Left renal pelvis (tissue), 4 donors: ENCODE data around the gene CTNNBL1. TPM values are rescaled to one million over a fixed set of nuclear protein-coding genes. Genes with fewer than 3 reads are reported as not detected.

Experiments used
- DNase-seq, 4 donors: peaks; one replicate each; pipeline ENCODE4 v3.0.0-alpha.2; 2013; ENCODE audit warnings: low read depth in 4 of 4, low spot score in 3 of 4
- polyA plus RNA-seq, 4 donors: library from polyadenylated mRNA; unstranded; fragments of 120-200 nt; gene quantifications; one replicate each; pipeline ENCODE4 v1.2.1, GENCODE V29; 2013; ENCODE audit not compliant: insufficient read length in 4 of 4

Gene CTNNBL1
- polyA plus RNA-seq, 4 donors: 44.3 to 50.2 (median 48.0) TPM

GRCh38 chr20:37736132-37736531 is 42.3 kb downstream of the CTNNBL1 start:
- no peak for DNase-seq

- no peak for DNase-seq
Observed at GRCh38 chr20:37737826-37738420, 44.1 kb downstream of the CTNNBL1 start.

- no peak for DNase-seq
Observed at GRCh38 chr20:37741055-37741454, 47.2 kb downstream of the CTNNBL1 start.

DNA sequence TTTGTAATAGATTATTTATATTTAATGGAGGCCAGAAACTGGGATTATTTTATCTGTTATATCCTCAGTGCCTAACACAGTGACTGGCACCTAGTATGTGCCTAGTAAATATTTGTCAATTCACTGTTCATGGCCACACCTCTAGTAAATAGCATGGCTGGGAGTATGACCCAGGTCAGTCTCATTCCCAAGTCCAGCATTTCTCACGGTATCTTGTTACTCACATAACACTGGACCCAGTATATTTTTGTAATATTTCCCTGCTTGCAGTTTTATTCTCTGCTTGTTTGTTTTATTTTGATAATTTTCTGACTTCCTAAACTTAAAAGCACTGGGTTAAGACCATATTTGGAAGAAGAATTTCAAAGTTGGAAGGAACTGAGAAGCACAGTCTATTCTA is 47.7 kb downstream of the CTNNBL1 start:
- no peak for DNase-seq

- DNase-seq: no peak
Observed at GRCh38 chr20:37742131-37742530, 48.3 kb downstream of the CTNNBL1 start.

- DNase-seq: no peak
Observed at GRCh38 chr20:37744347-37744746, 50.5 kb downstream of the CTNNBL1 start.

- DNase-seq: no peak
Observed at GRCh38 chr20:37745553-37745952, 51.7 kb downstream of the CTNNBL1 start.

DNA sequence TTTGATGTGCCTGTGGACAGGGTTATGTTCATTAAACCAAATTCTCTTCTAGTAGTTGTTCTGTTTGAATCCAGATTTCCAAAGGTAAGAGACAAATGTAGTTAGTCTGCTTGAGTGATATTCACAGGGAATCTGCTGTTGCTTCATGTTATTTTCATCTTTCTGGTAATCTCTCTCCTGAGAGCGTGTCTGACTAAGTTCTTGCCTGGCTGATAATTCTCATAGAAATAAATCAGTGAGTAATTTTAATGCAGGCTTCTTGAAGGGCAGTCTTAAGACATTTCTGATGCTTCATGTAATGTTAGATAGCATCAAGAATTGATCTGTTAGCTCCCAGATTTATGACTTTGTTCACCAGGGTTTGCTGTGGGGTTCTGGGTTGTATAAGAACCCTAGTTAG is 54.2 kb downstream of the CTNNBL1 start:
- no peak for DNase-seq

DNA sequence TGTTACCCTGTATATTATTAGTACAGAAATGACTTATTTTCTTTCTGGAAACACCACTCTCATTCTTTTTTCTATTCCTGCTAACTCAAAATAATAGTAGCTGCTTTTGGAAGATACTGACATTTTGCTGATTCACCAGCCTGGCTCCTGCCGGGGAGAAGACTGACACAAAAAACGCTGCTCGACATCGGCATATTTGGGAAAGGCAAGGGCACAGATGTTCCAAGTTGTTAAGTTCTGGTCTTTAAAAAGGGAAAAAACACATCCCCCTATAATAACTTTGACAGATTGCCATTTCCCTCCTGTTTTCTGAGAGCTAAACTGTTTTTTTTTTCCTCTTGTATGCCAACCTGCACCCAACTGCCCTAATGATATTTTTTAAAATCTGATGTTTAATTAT is 55.4 kb downstream of the CTNNBL1 start:
- DNase-seq: no peak

- DNase-seq: no peak
Observed at GRCh38 chr20:37749620-37750403, 56.0 kb downstream of the CTNNBL1 start.

DNA sequence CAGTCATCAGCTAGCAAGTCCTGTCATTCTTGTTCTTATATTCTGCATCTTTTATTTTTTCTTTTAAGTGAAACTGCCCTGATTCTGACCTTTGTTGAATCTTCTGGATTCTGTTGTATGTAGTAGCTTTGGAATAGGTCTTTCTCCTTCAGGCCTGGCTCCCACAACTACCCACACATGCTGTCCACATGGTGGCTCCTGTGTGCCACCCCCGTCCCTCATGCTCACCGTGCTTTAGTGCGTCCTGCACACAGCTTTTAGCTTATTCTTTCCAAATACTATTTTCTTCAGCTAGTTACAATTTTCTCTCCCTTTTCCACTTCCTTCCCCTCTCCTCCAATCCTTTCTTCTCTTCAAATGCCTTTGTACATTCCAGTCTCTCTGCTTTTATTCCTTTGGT is 61.8 kb downstream of the CTNNBL1 start:
- DNase-seq: no peak

DNA sequence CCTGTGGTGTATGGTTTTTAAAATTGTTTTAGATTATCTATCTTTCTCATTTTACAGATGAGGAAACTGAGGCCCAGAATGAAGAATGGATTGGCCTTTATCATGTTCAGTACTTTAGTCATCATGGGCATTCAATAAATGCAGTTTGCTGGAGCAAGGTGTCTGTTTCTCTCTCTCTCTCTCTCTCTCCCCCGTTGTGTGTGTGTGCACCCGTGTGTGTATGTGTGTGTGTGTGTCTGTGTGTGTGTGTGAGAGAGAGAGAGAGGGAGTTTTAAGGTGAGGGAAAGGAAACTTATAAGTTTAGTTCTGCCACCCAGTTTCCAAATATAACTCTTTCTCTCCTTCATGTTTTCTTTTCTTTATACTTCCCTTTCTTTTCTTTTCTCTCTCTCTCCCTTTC is 62.4 kb downstream of the CTNNBL1 start:
- no peak for DNase-seq

- no peak for DNase-seq
Observed at GRCh38 chr20:37757550-37757949, 63.7 kb downstream of the CTNNBL1 start.

DNA sequence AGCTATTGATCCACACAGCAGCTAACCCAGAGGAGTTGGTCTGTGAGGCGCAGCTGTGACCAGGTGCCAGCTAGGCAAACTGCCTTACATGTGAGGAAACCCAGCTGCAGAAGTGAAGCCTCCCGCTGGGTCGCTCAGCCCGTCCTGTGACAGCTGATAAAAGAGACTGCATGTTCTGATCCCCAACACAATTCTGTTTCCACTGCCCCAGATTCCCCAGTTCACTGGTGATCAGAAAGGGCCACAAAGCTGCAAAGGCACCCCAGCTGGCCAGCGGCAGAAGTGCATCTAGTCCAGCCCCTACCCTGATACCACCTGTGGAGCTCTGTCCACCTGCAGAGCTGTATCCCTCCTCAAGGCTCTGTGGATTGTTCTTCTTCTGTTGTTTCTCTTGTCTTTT is 64.5 kb downstream of the CTNNBL1 start:
- no peak for DNase-seq

- no peak for DNase-seq
Observed at GRCh38 chr20:37759052-37759553, 65.3 kb downstream of the CTNNBL1 start.

- peak in 1 of 4 donors; percentile 21 for DNase-seq
Observed at GRCh38 chr20:37759761-37760209, 66.0 kb downstream of the CTNNBL1 start.

GRCh38 chr20:37760322-37760721 is 66.5 kb downstream of the CTNNBL1 start:
- DNase-seq: no peak

- no peak for DNase-seq
Observed at GRCh38 chr20:37762716-37763485, 69.1 kb downstream of the CTNNBL1 start.

- DNase-seq: no peak
Observed at GRCh38 chr20:37764333-37764935, 70.6 kb downstream of the CTNNBL1 start.

- DNase-seq: no peak
Observed at GRCh38 chr20:37770908-37771307, 77.1 kb downstream of the CTNNBL1 start.

DNA sequence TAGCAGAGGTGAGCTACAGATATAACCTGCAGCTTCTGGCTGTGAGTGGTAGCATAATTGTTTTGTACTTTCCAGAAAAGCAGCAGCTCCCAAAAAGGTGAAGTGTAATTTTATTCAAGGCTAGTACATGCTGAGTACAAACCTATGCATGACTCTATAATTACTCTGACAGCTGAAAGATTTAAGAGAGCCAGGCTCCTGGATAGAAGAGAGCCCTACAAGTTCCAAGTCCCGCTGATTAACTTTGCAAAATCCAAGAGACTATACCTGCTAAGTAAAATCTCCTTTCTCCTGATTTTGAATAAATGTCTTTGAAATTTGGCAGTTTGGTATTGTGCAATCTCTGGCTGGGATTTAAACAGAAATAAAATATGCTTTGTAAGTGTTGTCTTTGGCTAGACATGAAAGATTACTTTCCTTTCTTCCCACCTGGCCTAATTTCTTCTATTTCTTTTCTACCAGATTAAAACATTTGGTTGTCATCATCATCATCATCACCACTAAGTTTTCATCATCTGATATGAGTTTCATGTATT is 79.5 kb downstream of the CTNNBL1 start:
- no peak for DNase-seq
